DMS79 treated with DMSO at 0.1 percent for 48 hours (cell line): ENCODE measurements around the gene CNDP1.
"Not testable (repeated sequence)": the region's sequence is repeated elsewhere in the genome, so short reads cannot be mapped to it uniquely, and the experiment has no call there.

Experiments
- DNase-seq: peaks from one replicate; lab custom pipeline; 2025; lab: John Stamatoyannopoulos, UW

Gene CNDP1, protein sequence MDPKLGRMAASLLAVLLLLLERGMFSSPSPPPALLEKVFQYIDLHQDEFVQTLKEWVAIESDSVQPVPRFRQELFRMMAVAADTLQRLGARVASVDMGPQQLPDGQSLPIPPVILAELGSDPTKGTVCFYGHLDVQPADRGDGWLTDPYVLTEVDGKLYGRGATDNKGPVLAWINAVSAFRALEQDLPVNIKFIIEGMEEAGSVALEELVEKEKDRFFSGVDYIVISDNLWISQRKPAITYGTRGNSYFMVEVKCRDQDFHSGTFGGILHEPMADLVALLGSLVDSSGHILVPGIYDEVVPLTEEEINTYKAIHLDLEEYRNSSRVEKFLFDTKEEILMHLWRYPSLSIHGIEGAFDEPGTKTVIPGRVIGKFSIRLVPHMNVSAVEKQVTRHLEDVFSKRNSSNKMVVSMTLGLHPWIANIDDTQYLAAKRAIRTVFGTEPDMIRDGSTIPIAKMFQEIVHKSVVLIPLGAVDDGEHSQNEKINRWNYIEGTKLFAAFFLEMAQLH

DNA sequence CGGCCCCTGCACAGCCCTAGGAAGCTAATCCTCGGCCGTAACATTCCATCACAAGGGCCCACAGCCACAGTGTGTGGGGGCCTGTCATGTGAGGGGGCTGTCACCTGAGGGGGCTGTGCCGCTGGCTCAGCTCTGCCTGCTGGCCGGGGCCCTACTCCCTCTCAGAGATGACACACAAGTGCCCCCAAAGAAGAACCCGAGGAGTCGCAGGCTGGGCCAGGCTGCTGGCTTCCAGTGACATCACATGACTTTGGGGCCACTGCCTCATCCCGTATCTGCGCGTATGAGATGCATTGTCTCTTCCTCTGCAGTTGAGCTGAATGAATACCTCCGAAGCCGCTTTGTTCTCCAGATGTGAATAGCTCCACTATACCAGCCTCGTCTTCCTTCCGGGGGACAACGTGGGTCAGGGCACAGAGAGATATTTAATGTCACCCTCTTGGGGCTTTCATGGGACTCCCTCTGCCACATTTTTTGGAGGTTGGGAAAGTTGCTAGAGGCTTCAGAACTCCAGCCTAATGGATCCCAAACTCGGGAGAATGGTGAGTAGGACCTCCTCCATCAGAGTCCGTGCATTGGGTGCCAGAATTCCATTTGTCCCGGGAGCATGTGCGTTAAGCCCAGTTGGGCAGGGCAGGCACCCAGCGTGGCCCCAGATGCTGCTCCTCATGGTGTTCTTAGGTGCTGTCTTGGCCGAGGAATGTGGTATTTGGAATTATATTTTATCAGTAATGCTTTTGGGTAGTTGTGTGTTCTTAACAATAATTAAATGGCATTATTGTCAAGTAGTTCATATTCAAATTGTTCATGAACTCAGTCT, at the start of gene CNDP1:
Gene CNDP1 (plus strand): TSS at position 351 of the 820 bp plus-strand sequence. CDS start 168 bp downstream, at position 519.
- no peak for DNase-seq

DNA sequence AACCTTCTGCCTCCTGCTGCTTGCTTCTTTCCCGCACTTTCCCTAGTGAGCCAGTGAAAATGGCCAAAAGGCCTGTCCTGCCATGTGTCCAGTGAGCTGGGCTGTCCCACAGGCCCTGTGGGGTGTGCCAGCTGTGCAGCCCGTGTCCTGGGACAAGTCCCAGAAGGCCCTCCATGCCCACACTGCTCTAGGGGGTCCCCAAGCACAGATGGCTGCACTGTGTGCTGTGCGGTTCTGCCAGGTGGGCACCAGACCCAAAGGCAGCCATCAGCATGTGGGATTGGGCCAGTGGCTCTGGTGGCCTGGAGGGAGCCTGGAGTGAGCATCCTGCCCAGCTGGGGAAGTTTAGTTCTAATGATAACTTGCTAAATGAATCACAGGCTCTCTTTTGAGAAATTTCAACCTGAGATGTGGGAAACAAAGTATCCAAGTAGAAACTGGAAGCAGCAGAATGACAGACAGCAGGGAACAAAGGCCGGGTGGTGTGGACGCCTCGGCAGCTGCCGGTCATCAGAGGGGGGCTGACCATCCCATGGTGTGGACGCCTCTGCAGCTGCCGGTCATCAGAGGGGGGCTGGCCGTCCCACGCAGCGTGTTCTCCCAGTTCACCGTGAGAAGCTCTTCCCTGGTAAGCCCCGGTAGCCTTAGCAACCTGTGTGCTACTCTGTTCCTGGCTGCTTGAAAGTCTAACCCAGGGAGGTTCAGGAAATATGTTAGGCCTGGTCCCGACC, 48.0 kb upstream of the CNDP1 start:
- no peak for DNase-seq

DNA sequence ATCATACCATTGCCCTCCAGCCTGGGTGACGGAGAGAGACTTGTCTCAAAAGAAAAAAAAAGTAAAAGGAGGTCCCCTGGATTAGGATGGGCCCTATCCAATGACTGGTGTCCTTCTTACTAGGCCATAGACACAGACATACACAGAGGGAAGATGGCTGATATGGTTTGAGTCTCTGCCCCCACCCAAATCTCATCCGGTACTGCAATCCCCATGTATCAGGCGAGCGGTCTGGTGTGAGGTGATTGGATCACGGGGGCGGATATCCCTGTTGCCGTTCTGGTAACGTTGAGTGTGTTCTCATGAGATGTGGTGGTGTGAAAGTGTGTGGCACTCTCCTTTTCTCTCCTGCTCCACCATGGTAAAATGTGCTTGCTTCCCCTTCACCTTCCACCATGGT, 45.9 kb upstream of the CNDP1 start:
- no peak for DNase-seq

DNA sequence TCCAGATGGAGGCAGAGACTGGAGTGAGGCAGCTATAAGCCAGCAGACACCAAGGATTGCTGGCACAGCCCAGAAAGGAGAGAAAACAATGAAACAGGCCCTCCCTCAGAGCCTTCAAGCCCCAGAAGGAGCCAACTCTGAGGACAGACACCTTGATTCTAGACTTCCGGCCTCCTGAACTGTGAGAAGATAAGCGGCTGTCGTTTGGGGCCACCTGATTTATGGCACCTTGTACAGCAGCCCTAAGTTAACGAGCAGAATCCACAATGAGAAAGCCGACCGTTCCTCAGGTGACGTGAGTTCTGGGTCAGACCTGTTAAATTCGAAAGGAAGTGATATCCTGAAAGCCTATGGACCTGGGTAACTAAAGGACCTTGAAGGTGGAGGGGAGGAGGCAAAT, 45.4 kb upstream of the CNDP1 start:
- DNase-seq, result no peak

DNA sequence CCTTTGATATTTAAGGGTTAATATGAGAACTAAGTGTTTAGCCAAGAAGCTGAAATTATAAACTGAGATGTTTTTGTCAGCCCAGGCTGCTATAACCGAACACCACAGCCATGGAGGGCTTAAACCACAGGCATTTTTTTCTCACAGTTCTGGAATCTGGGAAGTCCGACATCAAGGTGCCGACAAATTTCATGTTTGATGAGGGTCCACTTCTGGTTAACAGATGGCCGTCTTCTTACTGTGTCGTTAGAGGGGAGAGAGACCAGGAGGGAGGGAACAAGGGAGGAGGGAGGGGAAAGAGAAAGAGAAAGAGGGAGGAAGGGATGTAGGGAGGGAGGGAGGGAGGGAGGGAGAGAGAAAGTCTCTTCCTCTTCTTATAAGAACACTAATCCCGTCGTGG, 44.6 kb upstream of the CNDP1 start:
- DNase-seq, result no peak

DNA sequence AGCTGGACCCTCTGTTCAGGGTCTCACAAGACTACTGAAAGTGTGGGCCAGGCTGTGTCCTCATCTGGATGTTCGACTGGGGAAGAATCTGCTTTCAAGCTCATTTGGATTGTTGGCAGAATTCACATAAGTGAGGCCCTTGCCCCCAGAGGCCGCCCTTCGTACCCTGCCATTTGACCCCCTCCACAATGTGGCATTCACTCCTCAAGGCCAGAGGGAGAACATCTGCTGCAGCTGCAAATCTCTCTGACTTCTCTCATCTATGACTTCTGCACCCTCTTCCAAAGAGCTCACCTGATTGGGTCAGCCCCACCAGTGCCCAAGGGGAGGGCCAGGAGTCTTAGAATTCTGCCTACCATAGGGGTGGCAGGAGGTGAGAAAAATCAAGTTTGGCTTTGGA, 42.0 kb upstream of the CNDP1 start:
- no peak for DNase-seq

DNA sequence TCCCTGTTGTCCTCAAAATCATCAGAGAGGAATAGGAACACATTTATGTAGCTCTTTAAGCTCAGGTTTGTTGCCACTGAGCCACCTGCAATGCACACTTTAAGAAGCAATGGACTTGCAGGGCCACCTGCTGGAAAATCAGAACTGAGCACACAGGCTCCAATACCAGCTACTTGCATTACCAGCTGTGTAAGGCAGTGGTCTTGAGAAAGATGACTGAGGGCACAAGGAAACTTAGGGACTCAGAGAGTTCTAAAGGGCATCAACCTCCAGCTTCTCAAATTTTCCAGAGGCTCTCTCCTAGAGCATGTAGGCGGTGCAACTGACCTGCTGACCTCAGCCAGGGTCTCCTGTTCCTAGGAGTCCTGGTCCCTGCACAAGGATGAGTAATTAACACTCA, 40.6 kb upstream of the CNDP1 start:
- peak; percentile 5 for DNase-seq

DNA sequence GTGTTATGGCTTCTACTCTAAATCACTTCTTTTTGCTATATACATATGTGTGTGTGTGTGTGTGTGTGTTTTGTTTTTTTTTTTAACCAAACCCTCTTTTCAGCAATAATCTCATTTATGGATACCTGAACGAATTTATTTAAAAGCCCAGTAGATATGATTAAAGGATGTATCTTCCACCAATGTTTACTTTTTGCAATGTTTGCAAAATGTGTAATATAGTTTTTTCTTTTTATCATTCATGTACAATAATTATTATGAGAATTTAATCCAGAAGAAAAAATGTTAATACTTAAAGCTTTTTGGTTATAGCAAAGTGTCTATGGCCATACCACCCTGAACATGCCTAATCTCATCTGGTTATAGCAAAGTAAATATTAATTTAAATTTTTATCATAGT, 39.8 kb upstream of the CNDP1 start:
- DNase-seq, result no peak

DNA sequence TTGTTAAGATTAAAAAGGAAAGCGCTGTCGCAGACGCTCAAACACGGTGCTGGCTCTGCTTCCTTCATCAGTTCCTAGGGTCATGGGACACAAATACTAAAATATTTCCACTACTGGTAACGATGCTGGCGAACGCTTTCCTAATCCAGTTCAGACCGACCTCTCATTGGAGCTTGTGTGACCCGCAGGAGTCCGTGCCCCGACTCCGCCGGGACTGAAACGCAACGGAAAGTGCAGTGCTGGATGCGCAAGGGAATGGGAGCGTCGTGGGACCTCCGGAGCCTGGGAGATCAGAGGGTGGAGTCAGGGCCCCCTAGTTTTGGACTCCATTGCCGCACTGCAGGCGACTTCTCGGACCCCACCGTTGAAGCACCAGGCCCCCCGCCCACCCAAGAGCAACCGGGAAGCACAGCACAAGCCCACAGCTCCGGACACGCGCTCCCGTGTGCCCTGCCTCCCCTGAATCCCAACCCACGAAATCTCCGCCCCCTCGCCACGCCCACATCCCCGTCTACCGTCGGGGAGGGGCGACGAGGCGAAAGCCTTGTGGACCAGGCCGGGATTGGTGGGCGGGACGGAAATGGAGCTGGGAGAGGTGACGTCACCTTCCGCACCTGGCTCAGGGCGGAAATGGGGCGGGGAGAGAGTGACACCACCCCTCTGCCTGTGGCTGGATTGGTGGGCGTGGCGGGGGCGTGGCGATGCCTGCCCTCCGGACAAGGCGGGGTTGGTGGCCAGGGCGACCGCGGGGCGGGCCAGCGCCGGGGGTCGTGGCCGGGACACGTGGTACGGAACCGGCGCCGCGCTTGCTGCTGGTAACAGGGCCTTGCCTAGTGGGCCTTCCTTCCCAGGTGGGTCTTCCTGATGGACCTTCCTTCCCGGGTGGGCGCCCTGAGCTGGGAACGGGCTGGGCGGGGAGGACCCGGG, 38.5 kb upstream of the CNDP1 start, which contains the start of gene CNDP2:
Gene CNDP2 (plus strand): TSS at position 783 of the 927 bp plus-strand sequence. CDS start 3,611 bp downstream, outside the sequence.
- DNase-seq, result peak; percentile 94

DNA sequence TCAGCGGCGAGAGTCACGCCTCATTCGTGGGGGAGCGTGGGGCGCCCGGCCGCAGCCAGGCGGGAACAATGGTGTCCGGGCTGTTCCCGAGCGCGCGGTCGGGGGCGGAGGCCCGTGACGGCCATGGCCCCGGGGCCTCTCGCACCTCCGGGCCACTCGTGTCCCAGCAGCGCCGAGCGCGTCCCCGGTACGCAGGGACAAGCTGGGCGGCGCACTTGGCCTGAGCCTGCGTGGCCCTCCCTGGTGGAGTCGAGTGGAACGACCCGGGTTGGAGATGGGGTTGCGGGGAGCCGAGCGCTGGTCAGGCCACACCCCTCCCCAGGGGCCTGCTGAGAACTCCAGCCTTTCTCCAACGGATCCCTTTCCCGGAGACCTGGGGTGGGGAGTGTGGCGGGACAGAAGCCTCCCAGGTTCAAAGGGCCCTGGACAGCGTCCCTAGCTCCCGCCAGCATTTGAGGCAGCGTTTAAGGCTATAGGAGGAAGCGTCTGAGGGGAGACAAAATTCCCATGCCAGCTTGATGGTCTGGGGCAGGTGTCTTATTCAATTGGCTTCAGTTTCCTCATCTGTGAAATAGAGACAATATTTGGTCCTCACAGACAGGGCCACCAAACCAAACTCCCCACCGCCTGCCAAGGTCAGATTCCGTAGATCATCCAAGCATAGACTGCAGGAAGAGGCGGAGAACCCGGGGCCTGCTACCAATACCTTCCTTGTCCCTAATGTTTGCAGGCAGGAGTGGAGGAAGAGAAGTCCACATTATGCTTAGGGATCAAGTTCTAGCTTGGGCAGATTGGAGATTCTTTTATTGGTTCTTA, 37.6 kb upstream of the CNDP1 start:
- DNase-seq, result peak; percentile 9

DNA sequence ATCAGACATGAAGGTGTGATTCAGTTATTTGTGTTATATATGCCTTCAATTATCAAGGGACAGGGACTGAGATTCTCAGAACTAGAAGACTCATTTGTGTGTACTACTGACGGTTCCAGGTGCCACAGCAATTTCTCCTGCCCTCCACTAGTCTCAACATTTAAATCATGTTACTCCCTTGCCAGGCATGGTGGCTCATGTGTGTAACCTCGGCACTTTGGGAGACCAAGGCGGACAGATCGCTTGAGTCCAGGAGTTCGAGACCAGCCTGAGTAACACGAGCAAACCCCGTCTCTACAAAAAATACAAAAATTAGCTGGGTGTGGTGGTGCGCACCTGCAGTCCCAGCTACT, 37.0 kb upstream of the CNDP1 start:
- no peak for DNase-seq

DNA sequence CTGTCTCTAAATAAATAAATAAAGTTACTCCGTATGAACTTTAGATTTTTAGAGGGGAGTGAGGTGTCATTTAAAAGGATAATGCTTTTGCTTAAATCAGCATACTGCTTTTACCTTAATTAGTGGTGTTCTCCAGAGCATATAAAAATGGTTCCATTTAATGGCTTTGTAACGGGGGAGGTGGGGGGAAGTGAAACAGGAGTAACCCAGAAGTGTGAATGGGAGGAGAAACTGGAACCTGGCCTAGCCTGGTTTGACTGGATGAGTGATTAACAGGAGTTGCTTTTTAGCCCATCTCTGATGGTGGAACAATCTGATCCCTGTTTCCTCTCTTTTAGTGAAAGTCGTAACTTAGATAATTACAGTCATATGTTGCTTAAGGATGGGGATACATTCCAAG, 36.5 kb upstream of the CNDP1 start:
- no peak for DNase-seq

DNA sequence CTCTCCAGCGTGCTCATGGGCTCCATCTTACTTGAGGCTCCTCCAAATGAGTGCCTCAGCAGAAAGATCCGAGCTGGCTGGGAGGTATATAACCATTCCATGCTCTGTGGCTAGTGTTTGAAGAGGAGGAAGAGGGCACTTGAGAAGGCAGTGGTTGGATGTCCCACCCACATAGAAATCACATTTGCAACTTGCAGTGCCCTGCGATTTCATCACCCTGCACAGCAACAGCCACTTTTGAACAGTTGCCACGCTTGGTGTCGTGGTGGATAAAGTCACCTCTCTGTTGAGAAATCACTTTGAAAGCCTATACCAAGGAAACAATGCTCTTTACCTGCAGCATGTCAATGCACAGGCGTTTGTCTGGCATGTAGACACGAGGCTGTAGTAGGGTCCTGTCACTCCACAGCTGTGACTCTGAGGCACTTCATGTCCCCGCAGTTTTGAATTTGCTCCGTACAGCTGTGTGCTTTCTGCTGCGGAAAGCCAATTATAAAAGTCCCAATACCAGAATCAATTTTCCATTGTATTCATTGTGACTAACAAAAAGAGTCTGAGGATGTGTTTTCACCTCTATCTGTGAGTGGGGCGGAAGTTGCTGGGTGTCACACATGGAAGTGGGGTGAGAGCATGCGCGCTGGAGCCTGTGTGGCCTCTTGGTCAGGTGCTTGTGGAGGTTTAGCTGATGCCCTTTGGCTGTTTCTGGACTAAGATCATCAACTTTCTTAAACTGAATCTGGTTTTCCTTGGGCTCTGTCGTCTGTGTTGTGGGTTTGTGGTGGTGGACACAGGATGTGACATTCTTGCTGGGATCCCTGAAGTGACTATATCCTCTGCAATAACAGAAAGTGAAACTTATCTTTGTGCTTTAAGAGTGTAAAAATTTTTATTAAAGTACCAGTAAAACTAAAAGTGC, 35.3 kb upstream of the CNDP1 start:
- peak; percentile 72 for DNase-seq

DNA sequence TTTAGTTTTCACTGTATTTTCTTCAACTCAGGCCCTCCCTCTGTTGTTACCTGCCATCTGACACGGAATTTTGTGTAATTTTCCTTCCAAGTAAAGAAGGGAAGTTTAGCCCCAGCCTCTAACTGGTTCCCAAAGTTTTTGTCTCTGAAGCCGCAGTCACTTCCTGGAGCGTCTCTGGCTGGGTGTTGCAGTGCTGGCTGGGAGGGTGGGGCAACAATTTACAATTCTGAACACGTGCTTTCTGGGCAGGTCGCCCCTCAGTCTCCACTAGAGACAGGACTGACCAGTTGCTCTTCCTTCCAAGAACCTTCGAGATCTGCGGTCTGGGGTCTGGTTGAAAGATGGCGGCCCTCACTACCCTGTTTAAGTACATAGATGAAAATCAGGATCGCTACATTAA, 34.7 kb upstream of the CNDP1 start:
- DNase-seq, result no peak

DNA sequence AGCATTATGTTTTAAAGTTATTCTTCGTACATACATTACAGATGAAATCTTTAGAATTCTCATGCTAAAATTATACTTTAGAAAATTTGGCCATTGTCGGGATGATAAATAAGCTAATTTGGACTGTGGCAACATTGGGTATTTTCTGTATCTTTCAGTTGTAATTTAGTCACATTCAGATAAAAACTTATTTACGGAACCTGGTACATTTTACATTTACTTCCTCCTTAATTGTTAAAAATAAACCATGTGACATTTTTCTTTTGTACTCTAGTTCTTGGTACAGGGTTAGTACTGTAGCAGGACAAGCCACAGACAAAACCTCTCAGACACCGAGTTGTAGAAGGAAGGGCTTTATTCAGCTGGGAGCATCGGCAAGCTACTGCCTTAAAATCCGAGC, 33.9 kb upstream of the CNDP1 start:
- DNase-seq, result no peak

DNA sequence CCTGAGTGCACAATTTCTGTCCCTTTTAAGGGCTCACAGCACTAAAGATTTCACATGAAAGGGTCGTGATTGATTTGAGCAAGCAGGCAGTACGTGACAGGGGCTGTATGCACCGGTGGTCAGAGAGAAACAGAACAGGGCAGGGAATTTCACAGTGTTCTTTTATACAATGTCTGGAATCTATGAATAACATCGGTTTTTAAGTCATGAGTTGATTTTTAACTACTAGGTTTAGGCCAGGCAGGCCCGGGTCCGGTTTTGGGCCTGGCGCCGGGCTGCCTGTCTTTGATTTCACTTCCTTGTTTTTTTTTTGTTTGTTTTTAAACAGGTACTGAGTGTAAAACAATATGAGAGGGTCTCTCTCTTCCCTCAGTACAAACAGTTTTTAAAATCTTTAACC, 33.5 kb upstream of the CNDP1 start:
- DNase-seq, result not testable (repeated sequence)

DNA sequence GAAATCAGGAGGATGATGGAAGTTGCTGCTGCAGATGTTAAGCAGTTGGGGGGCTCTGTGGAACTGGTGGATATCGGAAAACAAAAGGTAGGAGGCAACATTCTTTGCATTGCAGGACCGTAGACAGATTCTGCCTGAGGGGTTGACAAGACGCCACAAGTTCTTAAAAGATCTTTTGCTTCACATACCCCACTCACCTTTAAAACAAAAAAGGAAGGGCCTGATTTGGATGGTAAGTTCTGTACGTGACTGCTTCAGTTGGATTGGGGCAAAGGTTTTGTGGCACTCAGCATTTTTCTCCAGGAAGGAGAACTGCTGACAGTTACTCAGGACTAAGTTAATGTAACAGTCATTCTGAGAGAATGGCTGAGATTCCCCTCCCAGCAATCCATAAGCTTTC, 32.9 kb upstream of the CNDP1 start:
- DNase-seq, result no peak

DNA sequence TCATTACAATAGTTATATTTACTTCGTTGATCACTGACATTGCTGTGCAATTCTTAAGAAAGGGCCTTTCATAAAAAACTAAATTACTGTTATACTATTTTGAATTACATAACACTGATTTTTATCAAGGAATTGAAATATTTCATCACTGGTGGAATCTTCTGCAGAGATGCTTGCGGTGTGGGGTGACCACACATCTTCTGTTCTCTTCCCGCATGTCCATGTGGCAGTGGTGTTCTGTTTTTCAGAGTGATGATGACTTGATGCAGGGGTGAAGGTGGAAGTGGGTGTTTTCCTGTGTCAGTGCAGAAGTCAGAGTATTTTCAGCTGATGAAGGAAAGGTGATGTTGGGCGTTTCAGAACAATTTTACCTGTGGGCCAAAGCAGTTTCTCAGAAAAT, 31.2 kb upstream of the CNDP1 start:
- no peak for DNase-seq

DNA sequence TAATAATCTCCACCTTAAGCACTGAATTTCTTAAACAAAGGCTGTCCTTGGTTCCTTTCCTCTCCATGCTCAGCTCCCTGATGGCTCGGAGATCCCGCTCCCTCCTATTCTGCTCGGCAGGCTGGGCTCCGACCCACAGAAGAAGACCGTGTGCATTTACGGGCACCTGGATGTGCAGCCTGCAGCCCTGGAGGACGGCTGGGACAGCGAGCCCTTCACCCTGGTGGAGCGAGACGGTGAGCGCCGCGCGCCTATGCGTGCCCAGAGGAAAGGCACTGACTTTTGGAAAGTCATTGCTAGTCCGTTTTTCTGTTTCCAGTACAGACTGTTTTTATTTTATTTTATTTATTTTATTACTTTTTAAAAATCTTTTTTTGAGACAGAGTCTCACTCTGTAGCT, 28.5 kb upstream of the CNDP1 start:
- no peak for DNase-seq
